MCF 10A (cell line): ENCODE measurements around the gene TBRG4. TPM values are rescaled to one million over a fixed set of nuclear protein-coding genes. Genes with fewer than 3 reads are reported as not detected.

Source experiments
- BruUV-seq: library from RNA; stranded (reverse); fragments of 400-500 nt; replicated peaks from 2 replicates; lab custom pipeline; 2021; lab: Mats Ljungman, UMichigan
- CTCF ChIA-PET: fragments of 300-600 bp; sonication (Branson Sonifier 250); formaldehyde crosslinking; extraction: SDS; loops from one replicate; lab custom pipeline; 2021; ENCODE audit warnings: antibody characterized with exemption, inconsistent platforms; lab: Yijun Ruan, JAX
- POLR2A ChIA-PET: fragments of 300-600, 350-650 bp; sonication (Branson Sonifier 250); formaldehyde crosslinking; extraction: SDS; loops from one replicate; lab custom pipeline; 2020; ENCODE audit warnings: antibody characterized with exemption, inconsistent platforms; lab: Yijun Ruan, JAX
- DNase-seq: peaks from one replicate; pipeline ENCODE4 v3.0.0-alpha.2; 2018; ENCODE audit not compliant: unreplicated experiment
- H3K27ac Mint-ChIP-seq: one replicate; pipeline ENCODE4 v1.8.0; 2022; ENCODE audit warnings: mild to moderate bottlenecking, low read depth, mixed read lengths; ENCODE audit not compliant: unreplicated experiment
- H3K27me3 Mint-ChIP-seq: one replicate; pipeline ENCODE4 v1.8.0; 2022; ENCODE audit warnings: mixed read lengths; ENCODE audit not compliant: insufficient read depth, unreplicated experiment
- H3K36me3 Mint-ChIP-seq: one replicate; pipeline ENCODE4 v1.8.0; 2022; ENCODE audit warnings: mild to moderate bottlenecking, moderate library complexity, mixed read lengths; ENCODE audit not compliant: insufficient read depth, unreplicated experiment
- H3K4me1 Mint-ChIP-seq: one replicate; pipeline ENCODE4 v1.8.0; 2022; ENCODE audit warnings: mixed read lengths; ENCODE audit not compliant: insufficient read depth, unreplicated experiment
- H3K4me3 Mint-ChIP-seq: one replicate; pipeline ENCODE4 v1.8.0; 2022; ENCODE audit warnings: mild to moderate bottlenecking, moderate library complexity, mixed read lengths; ENCODE audit not compliant: unreplicated experiment
- H3K9me3 Mint-ChIP-seq: one replicate; pipeline ENCODE4 v1.8.0; 2022; ENCODE audit warnings: mixed read lengths; ENCODE audit not compliant: unreplicated experiment
- CTCF ChIP-seq: fragments of 200-600 bp; IDR thresholded peaks from one replicate; pipeline ENCODE4 v1.8.0; 2022; ENCODE audit warnings: antibody characterized with exemption, mild to moderate bottlenecking; ENCODE audit not compliant: unreplicated experiment
- intact Hi-C: fragments of 100-400 bp; cut with micrococcal nuclease; formaldehyde crosslinking; loops from 2 replicates; pipeline ENCODE4 v1.14.1; 2022
- total RNA-seq: library from RNA; stranded (reverse); gene quantifications from 2 replicates; pipeline ENCODE4 v1.2.3, GENCODE V29; 2022

TBRG4 gene
- total RNA-seq, 1 experiment from 2014 or later, result 85.7 TPM

GRCh38 chr7:45054442-45054841, 57.1 kb downstream of the TBRG4 start:
- TF ChIP-seq CTCF, result no peak
- no peak for DNase-seq
- no peak overlapping the region for H3K27ac Mint-ChIP-seq
- ChIA-PET CTCF (interaction anchor here (0.7 kb wide), 1 partner anchor 1101 kb away, joined by 3 read pairs; no protein-coding TSS in a partner anchor), POLR2A (interaction anchor here (0.6 to 0.7 kb wide), 3 partner anchors 9 to 169 kb away, joined by 3 to 4 read pairs (median 3); partner anchors contain the start of gene PURB)
- H3K27me3 Mint-ChIP-seq, result no peaks in the 10 kb centered on the region
- H3K9me3 Mint-ChIP-seq, result no peaks in the 10 kb centered on the region
- H3K4me1 Mint-ChIP-seq, result no peaks in the 10 kb centered on the region
- no peaks in the 10 kb centered on the region for H3K36me3 Mint-ChIP-seq
- intact Hi-C loops, result no loop called here
- no peak overlapping the region for H3K4me3 Mint-ChIP-seq
- BruUV-seq, result no TSS peak

GRCh38 chr7:45053941-45054340, 57.6 kb downstream of the TBRG4 start:
- POLR2A ChIA-PET, result interaction anchor here (0.6 kb wide), 1 partner anchor 168 kb away, joined by 3 read pairs; the partner anchor contains the start of gene PURB
- no peaks in the 10 kb centered on the region for H3K9me3 Mint-ChIP-seq
- BruUV-seq, result no TSS peak

GRCh38 chr7:45053401-45053800, 58.1 kb downstream of the TBRG4 start:
- Mint-ChIP-seq H3K4me1 (no peaks in the 10 kb centered on the region), H3K36me3 (no peaks in the 10 kb centered on the region), H3K27ac (no peak overlapping the region), H3K4me3 (no peak overlapping the region), H3K27me3 (no peaks in the 10 kb centered on the region), H3K9me3 (no peaks in the 10 kb centered on the region)
- POLR2A ChIA-PET, result interaction anchor here (1.6 kb wide), 1 partner anchor 20 kb away, joined by 5 read pairs; no protein-coding TSS in a partner anchor
- intact Hi-C loops, result no loop called here
- no peak for TF ChIP-seq CTCF
- BruUV-seq, result no TSS peak
- DNase-seq, result no peak
- CTCF ChIA-PET, result interaction anchor here (0.6 kb wide), 1 partner anchor 51 kb away, joined by 4 read pairs; no protein-coding TSS in a partner anchor

More at GRCh38 chr7:45053941-45054340, 57.6 kb downstream of the TBRG4 start:
- Mint-ChIP-seq H3K4me1 (no peaks in the 10 kb centered on the region), H3K4me3 (no peak overlapping the region), H3K27ac (no peak overlapping the region), H3K27me3 (no peaks in the 10 kb centered on the region), H3K36me3 (no peaks in the 10 kb centered on the region)
- TF ChIP-seq CTCF, result no peak
- DNase-seq, result no peak
- intact Hi-C loops, result no loop called here
- CTCF ChIA-PET, result interaction anchor here (0.6 to 0.7 kb wide), 2 partner anchors 52 to 1102 kb away, joined by 3 to 4 read pairs; no protein-coding TSS in a partner anchor

GRCh38 chr7:45052011-45052410, 59.5 kb downstream of the TBRG4 start:
- ChIA-PET CTCF (no interaction called here), POLR2A (interaction anchor here (1.6 kb wide), 1 partner anchor 18 kb away, joined by 5 read pairs; no protein-coding TSS in a partner anchor)
- no peaks in the 10 kb centered on the region for H3K27me3 Mint-ChIP-seq
- H3K27ac Mint-ChIP-seq, result no peak overlapping the region
- no peak overlapping the region for H3K4me3 Mint-ChIP-seq
- H3K9me3 Mint-ChIP-seq, result no peaks in the 10 kb centered on the region
- TF ChIP-seq CTCF, result no peak
- intact Hi-C loops, result no loop called here
- H3K4me1 Mint-ChIP-seq, result no peaks in the 10 kb centered on the region
- DNase-seq, result no peak
- peaks cover 9% of the 10 kb centered on the region for H3K36me3 Mint-ChIP-seq
- no TSS peak for BruUV-seq
